Lower leg skin (tissue), 4 donors: ENCODE data around the gene PCSK5. TPM values are rescaled to one million over a fixed set of nuclear protein-coding genes. Genes with fewer than 3 reads are reported as not detected.

ENCODE experiments used
- DNase-seq, 2 donors: peaks; one replicate each; pipeline ENCODE4 v3.0.0-alpha.2; 2019; ENCODE audit warnings: low spot score in 2 of 2
- H3K4me3 ChIP-seq: fragments of 200-600 bp; sonication (generic); 2 replicates; pipeline ENCODE4 v1.5.1; 2017; ENCODE audit warnings: mild to moderate bottlenecking, low read depth; ENCODE audit not compliant: poor library complexity, severe bottlenecking
- POLR2A ChIP-seq, 2 donors: fragments of 450-650 bp; IDR thresholded peaks; one replicate each; pipeline ENCODE4 v1.6.1; 2016 to 2017; ENCODE audit warnings: antibody characterized with exemption in 2 of 2, mild to moderate bottlenecking in 1 of 2, moderate library complexity in 1 of 2
- WGBS, 2 donors: methylation state at CpG; one replicate each; pipeline ENCODE4 v1.1.5; 2018; 5-methylcytosine and 5-hydroxymethylcytosine counted together
- intact Hi-C: fragments of 100-400 bp; cut with DNase I; formaldehyde crosslinking; loops from one replicate; pipeline ENCODE4 v1.15.0; 2023; ENCODE audit warnings: low total_unique reads
- total RNA-seq, 4 donors: library from RNA; depleted of rRNA; stranded (reverse); fragments of >200 nt; gene quantifications; one replicate each; pipeline ENCODE4 v1.1.0, GENCODE V29; 2016
- TF ChIP-seq, protein P1 (sequence below), 3 donors: fragments of 450-650 bp; IDR thresholded peaks; one replicate each; pipeline ENCODE4 v1.5.1; 2016; ENCODE audit warnings: antibody characterized with exemption in 3 of 3, mild to moderate bottlenecking in 3 of 3, moderate library complexity in 2 of 3

PCSK5 gene
- total RNA-seq, 4 donors from 2014 or later: 6.4 to 10.8 (median 9.7) TPM

DNA sequence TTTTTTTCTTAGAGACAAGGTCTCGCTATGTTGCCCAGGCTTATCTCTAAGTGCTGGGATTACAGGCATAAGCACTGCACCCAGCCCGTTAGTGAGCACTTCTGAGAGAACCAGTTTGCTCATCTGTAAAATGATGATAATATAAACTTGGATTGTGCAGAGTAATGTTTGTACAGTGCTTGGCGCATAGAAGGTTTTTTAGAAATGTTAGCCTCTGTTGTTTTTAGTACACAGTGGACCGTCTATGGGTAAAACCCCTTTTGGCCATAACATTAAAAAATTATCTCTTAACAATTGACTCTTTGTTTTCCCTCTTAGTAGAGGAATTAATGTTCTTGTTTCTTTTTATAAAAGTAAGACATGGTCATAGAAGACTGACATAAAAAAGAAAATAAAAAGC, 202.1 kb downstream of the PCSK5 start:
- no peak for DNase-seq
- no peak for TF ChIP-seq POLR2A (IDR thresholded peaks at IDR 0.05)
- TF ChIP-seq, protein P1, sequence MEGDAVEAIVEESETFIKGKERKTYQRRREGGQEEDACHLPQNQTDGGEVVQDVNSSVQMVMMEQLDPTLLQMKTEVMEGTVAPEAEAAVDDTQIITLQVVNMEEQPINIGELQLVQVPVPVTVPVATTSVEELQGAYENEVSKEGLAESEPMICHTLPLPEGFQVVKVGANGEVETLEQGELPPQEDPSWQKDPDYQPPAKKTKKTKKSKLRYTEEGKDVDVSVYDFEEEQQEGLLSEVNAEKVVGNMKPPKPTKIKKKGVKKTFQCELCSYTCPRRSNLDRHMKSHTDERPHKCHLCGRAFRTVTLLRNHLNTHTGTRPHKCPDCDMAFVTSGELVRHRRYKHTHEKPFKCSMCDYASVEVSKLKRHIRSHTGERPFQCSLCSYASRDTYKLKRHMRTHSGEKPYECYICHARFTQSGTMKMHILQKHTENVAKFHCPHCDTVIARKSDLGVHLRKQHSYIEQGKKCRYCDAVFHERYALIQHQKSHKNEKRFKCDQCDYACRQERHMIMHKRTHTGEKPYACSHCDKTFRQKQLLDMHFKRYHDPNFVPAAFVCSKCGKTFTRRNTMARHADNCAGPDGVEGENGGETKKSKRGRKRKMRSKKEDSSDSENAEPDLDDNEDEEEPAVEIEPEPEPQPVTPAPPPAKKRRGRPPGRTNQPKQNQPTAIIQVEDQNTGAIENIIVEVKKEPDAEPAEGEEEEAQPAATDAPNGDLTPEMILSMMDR (IDR thresholded peaks at IDR 0.05): no peak
- H3K4me3 ChIP-seq: no peak overlapping the region
- WGBS, 2 donors: 77 to 81% methylated on average over 4 of the region's 4 CpGs
- intact Hi-C loops: no loop called here

DNA sequence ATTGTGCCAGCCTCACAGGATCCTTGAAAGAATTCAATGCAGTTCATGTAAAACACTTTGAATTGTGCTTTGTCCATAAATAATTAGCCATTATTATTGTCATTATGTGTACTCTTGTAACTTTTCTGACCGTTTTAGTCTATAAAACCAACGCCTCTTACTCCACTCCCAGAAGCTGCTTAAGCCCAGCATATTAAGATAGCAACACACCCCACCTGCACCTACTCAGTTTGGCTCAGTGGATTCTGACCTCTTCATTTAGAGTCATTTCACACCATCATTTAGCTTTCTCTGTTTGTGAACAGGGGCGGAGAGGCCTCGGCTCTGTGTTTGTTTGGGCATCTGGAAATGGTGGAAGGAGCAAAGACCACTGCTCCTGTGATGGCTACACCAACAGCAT, 205.1 kb downstream of the PCSK5 start:
- whole genome bisulfite sequencing, 2 donors: 88 to 93% methylated on average over 4 of the region's 4 CpGs
- no peak for DNase-seq
- intact Hi-C loops: no loop called here
- TF ChIP-seq, protein P1 (IDR thresholded peaks at IDR 0.05): no peak
- TF ChIP-seq POLR2A (IDR thresholded peaks at IDR 0.05): no peak
- H3K4me3 ChIP-seq: no peak overlapping the region

DNA sequence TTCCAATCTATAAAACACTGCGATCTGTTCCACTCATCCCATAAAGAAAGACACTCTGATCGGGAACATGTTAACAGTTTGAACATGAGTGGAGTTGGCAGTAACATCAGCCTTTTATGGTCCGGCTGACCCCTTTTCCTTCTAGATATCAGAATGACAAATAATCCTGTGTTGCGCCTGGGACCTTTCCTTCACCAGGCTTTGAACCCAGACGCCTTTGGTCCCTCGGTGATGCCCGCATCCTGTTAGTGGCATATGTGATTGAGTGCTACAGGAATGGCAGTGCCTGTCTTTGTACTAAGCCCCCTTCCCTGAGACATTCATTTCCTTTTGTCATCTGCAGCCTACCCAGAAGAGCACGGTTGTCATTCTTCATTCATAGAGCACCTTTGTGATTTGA, 209.0 kb downstream of the PCSK5 start:
- WGBS, 2 donors: 74 to 80% methylated on average over 8 of the region's 8 CpGs

DNA sequence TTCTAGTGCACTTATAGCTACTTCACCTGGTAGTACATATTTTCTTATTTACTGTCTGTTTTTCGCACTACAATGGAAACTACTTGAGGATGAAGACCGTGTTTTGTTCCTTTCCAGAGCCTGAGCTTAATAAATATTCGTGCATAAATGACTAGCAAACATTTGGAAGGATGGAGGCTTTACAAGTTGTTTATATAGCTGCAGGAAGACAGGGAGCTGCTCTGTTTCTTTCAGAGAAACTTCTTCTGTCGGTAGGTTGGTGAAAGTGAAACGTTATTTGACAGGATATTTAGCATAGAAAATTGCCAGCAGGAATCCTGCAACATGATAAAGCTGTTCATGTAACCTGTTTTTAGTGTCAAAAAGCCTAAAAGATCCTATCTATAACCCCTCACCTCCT, 210.6 kb downstream of the PCSK5 start:
- H3K4me3 ChIP-seq: no peak overlapping the region
- WGBS, 2 donors: 54 to 64% methylated on average over 5 of the region's 5 CpGs

More for the DNA sequence above, 209.0 kb downstream of the PCSK5 start:
- H3K4me3 ChIP-seq: no peak overlapping the region
- TF ChIP-seq POLR2A (IDR thresholded peaks at IDR 0.05): no peak
- TF ChIP-seq, protein P1 (IDR thresholded peaks at IDR 0.05): no peak
- DNase-seq: no peak
- intact Hi-C loops: no loop called here

DNA sequence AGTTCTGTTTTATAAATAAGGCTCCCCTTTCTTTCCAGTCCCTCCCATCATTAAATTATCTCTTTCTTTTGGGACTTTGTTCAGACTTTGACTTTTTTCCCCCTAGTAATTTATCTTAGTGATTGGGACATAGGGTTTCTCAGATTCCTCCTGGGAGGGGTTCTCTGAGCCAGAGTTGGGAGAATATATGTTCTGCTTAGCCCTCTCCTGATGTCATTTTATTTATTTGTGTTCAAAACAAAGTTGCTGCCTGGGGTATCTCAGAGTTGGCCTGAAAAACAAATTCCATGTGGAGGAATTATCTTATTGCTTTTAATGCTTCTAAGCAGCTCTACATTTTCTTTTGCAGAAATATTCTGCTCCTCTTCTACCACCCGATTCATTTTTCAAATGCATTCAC, 211.0 kb downstream of the PCSK5 start:
- no peak for DNase-seq
- WGBS, 2 donors: 62 to 67% methylated on average over 1 of the region's 1 CpG
- intact Hi-C loops: no loop called here
- H3K4me3 ChIP-seq: no peak overlapping the region
- no peak for TF ChIP-seq POLR2A (IDR thresholded peaks at IDR 0.05)
- TF ChIP-seq, protein P1 (IDR thresholded peaks at IDR 0.05): no peak

More for the DNA sequence above, 210.6 kb downstream of the PCSK5 start:
- TF ChIP-seq, protein P1 (IDR thresholded peaks at IDR 0.05): no peak
- TF ChIP-seq POLR2A (IDR thresholded peaks at IDR 0.05): no peak
- intact Hi-C loops: no loop called here
- DNase-seq: no peak

DNA sequence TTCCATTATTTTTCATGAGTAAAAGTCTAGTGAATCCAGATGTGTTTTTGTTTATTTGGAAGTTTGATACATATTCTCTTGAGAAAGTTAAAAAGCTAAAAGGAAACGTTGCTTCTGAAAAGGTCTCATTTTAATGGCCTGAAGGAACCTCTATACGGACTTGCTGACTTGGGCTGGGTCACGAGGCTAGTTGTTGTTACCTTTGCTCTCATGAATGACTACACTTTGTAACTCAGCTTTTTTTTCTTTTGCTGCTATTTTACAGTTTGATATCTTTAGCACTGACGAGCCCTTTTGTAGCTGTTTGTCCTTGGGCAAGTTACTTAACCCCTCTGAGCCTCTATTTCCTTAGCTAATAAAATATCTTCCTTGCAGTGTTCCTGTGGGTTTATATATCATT, 211.5 kb downstream of the PCSK5 start:
- DNase-seq: no peak
- 65 to 72% methylated on average over 4 of the region's 4 CpGs for WGBS, 2 donors
- intact Hi-C loops: no loop called here
- no peak overlapping the region for H3K4me3 ChIP-seq
- TF ChIP-seq, protein P1 (IDR thresholded peaks at IDR 0.05): no peak
- TF ChIP-seq POLR2A (IDR thresholded peaks at IDR 0.05): no peak
